GM21825 (cell line): ENCODE measurements around the gene CCNL2.
"Not testable (repeated sequence)": the region's sequence is repeated elsewhere in the genome, so short reads cannot be mapped to it uniquely, and the experiment has no call there.

Experiments
- ATAC-seq: cut with Tn5 transposase; IDR thresholded peaks from one replicate; pipeline ENCODE4 v1.9.1; 2021; ENCODE audit warnings: mild to moderate bottlenecking, moderate library complexity; ENCODE audit not compliant: unreplicated experiment

The CCNL2 gene

GRCh38 chr1:1402072-1402900 is 3.2 kb upstream of the CCNL2 start:
- ATAC-seq: no peak

- no peak for ATAC-seq
Measured at GRCh38 chr1:1401457-1402010, 2.4 kb upstream of the CCNL2 start.

GRCh38 chr1:1400576-1401456 is 1.7 kb upstream of the CCNL2 start:
- no peak for ATAC-seq

- ATAC-seq: peak; percentile 2
Measured at GRCh38 chr1:1399872-1400575, 889 bp upstream of the CCNL2 start.

- peak; percentile 10 for ATAC-seq
Measured at GRCh38 chr1:1398677-1399186, 403 bp downstream of the CCNL2 start.

- no peak for ATAC-seq
Measured at GRCh38 chr1:1397839-1398523, 1.2 kb downstream of the CCNL2 start.

- no peak for ATAC-seq
Measured at GRCh38 chr1:1395166-1395565, 4.0 kb downstream of the CCNL2 start.

GRCh38 chr1:1394116-1394515 is 5.0 kb downstream of the CCNL2 start:
- ATAC-seq: no peak

- ATAC-seq: no peak
Measured at GRCh38 chr1:1393428-1393827, 5.7 kb downstream of the CCNL2 start.

- no peak for ATAC-seq
Measured at GRCh38 chr1:1393014-1393413, 6.1 kb downstream of the CCNL2 start.

GRCh38 chr1:1391225-1391624 is 7.9 kb downstream of the CCNL2 start:
- no peak for ATAC-seq

- ATAC-seq: no peak
Measured at GRCh38 chr1:1390675-1391074, 8.5 kb downstream of the CCNL2 start.

GRCh38 chr1:1388078-1388472 is 11.1 kb downstream of the CCNL2 start:
- no peak for ATAC-seq

- no peak for ATAC-seq
Measured at GRCh38 chr1:1387098-1388077, 11.7 kb downstream of the CCNL2 start.

- no peak for ATAC-seq
Measured at GRCh38 chr1:1385931-1386330, 13.2 kb downstream of the CCNL2 start.

GRCh38 chr1:1385339-1385738 is 13.8 kb downstream of the CCNL2 start:
- ATAC-seq: not testable (repeated sequence)

GRCh38 chr1:1381294-1381693 is 17.8 kb downstream of the CCNL2 start:
- no peak for ATAC-seq

- ATAC-seq: no peak
Measured at GRCh38 chr1:1380860-1381259, 18.3 kb downstream of the CCNL2 start.
